GM21825 (cell line): Measurements from ENCODE around the gene SERPINF2.
"Not testable (repeated sequence)": the region's sequence is repeated elsewhere in the genome, so short reads cannot be mapped to it uniquely, and the experiment has no call there.

Experiments used
- ATAC-seq: cut with Tn5 transposase; IDR thresholded peaks from one replicate; pipeline ENCODE4 v1.9.1; 2021; ENCODE audit warnings: mild to moderate bottlenecking, moderate library complexity; ENCODE audit not compliant: unreplicated experiment

SERPINF2 gene

DNA sequence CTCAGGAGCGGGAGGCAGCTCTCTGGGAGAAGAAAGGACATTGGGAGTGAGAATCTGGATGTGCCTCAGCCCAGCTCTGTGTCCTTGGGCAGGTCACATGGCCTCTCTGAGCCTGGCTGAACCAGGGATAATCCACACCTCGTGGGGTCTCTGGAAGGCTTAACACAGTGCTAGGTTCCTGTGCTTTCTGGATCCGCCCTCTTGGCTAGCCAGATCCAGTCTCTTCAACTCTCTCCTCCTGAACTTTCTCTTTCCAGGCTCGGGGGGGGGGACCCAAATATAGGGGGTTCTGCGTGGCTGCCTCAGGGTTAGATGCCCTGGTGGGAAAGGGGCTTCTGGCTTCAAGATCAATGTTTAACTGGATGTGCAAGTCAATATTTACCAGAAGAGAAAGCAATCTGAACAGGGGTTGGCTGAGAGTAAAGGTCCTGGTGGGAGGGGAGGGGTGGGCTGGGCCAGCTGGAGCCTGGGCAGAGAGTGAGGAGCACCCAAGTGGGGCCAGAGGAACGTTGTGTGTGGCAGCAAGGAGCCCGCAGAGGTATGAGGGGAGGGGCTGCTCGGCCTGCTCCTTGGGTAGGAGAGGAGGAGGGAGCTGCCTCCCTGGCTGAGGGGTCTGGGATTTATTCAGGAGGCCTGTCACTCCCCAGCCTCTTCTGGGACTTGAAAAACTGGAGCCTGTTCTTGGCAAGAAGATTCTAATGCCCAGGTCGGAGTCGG is at the start of gene SERPINF2:
Gene SERPINF2, plus strand, starts transcription at position 501 of the 717 bp plus-strand sequence. CDS start 2,125 bp downstream, outside the sequence.
- ATAC-seq, result no peak

DNA sequence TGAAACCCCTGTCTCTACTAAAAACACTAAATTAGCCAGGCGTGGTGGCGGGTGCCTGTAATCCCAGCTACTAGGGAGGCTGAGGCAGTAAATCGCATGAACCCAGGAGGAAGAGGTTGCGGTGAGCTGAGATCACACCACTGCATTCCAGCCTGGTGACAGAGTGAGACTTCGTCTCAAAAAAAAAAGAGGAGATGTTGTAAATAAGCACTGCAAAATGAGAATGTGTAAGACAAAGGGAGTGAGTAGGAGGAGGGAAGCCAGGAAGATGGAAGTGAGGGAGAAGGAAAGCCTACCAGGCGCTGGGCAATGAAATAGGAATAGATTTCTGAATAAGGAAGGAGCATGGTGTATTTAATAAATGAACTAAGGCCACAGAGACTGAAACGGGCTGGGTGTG is 49.3 kb upstream of the SERPINF2 start:
- ATAC-seq, result no peak

- no peak for ATAC-seq
Observed at GRCh38 chr17:1695365-1695764, 47.3 kb upstream of the SERPINF2 start.

GRCh38 chr17:1697681-1698080 is 45.0 kb upstream of the SERPINF2 start:
- ATAC-seq, result no peak

- ATAC-seq, result not testable (repeated sequence)
Observed at GRCh38 chr17:1699891-1700290, 42.8 kb upstream of the SERPINF2 start.

GRCh38 chr17:1703063-1703462 is 39.6 kb upstream of the SERPINF2 start:
- ATAC-seq, result no peak

- no peak for ATAC-seq
Observed at GRCh38 chr17:1705004-1705403, 37.7 kb upstream of the SERPINF2 start.

- no peak for ATAC-seq
Observed at GRCh38 chr17:1707107-1707506, 35.6 kb upstream of the SERPINF2 start.

DNA sequence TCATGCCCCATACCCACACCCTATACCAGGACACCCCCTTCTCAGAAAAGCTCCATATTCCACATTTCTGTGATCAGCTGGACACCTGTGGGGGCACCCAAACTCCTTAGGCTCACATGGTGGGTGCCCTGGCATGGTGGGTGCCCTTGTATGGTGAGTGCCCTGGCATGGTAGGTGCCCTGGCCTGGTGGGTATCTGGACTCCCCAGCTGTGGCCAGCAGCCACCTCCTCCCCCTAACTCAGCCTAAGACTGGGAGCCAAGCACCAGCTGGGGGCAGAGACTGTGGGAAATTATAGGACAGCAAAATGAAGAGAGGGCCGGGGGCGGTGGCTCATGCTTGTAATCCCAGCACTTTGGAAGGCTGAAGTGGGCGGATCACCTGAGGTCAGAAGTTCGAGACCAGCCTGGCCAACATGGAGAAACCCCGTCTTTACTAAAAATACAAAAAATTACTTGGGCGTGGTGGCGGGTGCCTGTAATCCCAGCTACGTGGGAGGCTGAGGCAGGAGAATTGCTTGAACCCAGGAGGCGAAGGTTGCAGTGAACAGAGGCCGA is 33.8 kb upstream of the SERPINF2 start:
- not testable (repeated sequence) for ATAC-seq

GRCh38 chr17:1709403-1709951 is 33.2 kb upstream of the SERPINF2 start:
- no peak for ATAC-seq

- ATAC-seq, result no peak
Observed at GRCh38 chr17:1709971-1710806, 32.5 kb upstream of the SERPINF2 start, which contains the start of gene TLCD2. Gene TLCD2 (minus strand): TSS chr17:1710377. CDS start chr17:1710242, 135 bp downstream.

DNA sequence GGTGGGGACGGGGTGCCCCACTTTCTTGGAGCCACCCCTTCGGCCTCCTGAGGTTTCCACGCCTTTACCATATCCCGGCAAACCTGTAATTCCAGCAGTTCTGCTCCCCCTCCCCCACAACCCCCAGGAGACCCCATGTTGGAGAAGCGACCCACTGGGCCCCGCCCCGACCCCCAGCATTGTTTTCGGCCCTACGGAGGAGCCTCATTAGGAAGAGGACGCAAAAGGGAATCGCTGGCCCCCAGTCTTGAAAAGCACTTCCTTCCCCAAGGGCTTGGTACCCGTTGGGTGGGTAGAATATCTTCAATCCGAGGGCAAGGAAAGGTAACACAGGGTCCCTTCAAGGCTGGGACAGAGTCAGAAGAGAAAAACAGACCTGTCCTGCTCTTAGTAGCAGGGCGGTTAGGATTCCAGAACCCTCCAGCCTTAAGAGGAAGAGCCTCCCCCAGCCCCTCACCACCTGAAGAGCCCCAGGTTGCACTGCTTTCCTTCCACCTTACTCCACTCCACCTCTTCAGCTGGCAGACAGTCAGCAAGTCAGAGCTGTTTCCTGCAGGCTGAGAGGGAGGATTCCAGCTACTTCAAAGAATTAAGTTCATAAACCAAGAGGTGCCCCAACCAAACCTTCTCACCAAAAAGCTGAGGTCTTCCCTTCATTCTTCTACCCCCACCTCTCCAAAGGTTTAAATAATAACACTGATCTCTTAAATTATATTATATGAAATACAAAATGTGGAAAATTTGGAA is 31.7 kb upstream of the SERPINF2 start:
- ATAC-seq, result no peak

DNA sequence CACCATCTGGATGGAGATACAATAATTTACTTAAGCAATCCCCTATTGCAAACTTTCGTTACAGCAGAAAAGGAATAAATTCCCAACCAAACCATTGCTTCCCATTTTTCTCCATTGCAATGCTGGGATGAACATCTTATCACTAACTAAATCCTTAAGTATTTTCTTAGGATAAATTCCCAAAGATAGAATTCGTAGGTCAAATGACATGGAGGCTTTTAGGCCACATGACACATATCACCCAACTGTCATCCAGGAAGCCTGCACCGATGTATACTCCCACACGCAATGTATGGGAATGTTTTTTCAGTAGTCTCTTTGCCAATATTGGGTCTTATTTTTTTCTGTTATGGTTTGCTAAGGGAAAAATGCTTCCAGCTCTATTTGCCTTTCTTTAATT is 30.9 kb upstream of the SERPINF2 start:
- no peak for ATAC-seq

- ATAC-seq, result no peak
Observed at GRCh38 chr17:1712271-1712670, 30.4 kb upstream of the SERPINF2 start.

DNA sequence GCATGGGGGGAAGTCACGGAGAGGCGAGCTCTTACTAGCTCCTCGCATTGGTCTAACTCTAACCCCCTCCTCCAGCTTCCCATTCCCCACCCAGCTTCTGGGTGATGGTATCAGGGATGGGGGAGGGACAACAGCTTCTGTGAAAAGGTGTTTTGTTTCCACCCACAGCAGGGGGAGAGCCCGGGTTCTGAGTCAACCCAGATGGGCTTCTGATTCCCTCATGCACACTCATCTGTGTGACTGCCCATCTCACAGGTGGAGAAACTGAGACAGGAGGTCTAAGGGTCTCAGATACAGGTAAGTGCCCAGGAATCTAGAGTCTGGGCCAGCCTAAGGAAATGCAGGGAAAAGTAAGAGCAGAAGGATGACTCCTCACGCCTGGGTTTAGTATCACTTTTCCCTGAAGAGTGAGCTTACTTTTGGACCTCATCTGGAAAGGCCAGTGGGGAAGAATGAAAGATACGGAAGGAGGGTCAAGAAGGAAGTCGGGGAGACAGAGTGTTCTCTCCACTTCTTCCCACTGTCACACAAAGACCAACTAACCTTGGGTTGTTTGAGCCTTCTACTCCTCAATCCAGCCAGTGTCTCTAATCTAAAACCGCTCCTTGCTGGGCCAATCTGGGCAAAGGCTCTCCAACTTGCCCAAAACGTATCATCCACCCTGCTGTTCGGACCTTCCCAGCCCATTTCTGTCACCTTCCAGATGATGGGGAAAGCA is 29.4 kb upstream of the SERPINF2 start:
- ATAC-seq, result no peak

GRCh38 chr17:1713878-1714426 is 28.7 kb upstream of the SERPINF2 start:
- no peak for ATAC-seq

- ATAC-seq, result no peak
Observed at GRCh38 chr17:1714427-1714979, 28.2 kb upstream of the SERPINF2 start.

- ATAC-seq, result no peak
Observed at GRCh38 chr17:1714980-1715802, 27.5 kb upstream of the SERPINF2 start.

DNA sequence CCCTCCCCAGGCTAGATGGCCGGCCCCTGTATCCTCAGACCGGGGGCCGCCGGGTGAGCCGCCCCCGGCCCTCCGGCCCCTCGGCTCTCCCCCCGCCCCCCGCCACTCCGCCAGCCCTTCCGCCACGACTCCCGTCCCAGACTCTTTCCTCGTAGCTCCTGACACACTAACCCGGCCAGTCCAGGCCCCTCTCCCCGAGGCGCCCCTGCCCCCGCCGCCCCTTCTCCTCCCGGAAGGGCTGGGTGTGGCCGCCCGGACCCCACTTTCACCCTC is 26.9 kb upstream of the SERPINF2 start:
- no peak for ATAC-seq
